ENCODE results near the gene SLC19A1.
"Not testable (repeated sequence)": the region's sequence is repeated elsewhere in the genome, so short reads cannot be mapped to it uniquely, and the experiment has no call there.

SLC19A1 gene

GRCh38 chr21:45503226-45503625 lies 39.0 kb downstream of the SLC19A1 start:
- DNase-seq, result not testable (repeated sequence)

DNA sequence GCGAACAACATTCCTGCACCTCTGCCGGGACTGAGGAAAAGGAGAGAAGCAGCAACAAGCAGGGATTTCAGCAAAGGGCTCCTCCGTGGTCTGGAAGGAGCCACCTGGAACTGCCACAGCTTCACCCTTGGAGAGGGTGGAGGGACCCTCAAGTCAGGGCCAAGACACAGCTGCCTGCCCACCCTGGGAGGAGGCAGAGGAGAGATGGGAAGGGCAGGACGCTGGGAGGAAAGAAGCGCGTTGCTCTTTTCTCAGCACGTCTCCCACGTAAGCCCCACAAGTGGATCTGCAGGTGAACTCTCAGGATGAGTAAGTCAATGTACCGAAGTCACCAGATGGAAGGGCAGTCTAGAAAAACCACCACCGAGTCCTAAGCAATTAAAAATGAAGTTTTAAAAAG lies 39.6 kb downstream of the SLC19A1 start:
- no peak for DNase-seq

GRCh38 chr21:45502006-45502345 lies 40.3 kb downstream of the SLC19A1 start:
- DNase-seq, result no peak

DNA sequence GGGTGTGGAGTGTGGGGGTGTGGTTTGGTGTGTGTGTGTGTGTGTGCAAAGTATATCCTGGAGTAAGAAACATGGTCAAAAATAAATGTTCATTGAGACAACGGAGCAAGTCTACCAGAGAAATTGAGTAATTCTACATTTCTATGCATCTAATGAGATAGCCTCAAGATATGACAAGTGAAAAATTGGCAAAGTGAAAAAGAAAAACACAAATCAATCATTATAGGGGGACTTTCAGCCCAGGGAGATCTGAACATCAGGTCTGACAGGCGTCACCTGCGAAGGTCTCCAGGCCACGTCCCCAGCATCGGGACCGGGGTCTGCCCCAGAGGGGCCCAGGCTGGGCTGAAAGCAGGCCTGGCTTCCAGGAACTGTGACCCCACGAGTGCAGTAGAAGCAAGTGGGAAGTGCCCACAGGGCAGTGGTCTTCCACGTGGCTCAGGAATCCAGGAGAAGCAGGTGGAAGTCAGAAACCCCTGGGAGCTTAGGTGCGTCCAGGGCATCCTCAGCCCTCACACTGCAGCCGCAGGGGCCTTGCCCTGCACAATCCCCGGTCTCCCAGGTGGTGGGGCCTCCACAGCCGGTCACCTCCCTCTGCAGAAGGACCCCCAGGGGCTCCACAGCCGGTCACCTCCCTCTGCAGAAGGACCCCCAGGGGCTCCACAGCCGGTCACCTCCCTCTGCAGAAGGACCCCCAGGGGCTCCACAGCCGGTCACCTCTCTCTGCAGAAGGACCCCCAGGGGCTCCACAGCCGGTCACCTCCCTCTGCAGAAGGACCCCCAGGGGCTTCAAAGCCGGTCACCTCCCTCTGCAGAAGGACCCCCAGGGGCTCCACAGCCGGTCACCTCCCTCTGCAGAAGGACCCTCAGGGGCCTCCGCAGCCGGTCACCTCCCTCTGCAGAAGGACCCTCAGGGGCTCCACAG lies 40.9 kb downstream of the SLC19A1 start:
- DNase-seq, result not testable (repeated sequence)

GRCh38 chr21:45499970-45500577 lies 42.2 kb downstream of the SLC19A1 start:
- DNase-seq, result no peak

DNA sequence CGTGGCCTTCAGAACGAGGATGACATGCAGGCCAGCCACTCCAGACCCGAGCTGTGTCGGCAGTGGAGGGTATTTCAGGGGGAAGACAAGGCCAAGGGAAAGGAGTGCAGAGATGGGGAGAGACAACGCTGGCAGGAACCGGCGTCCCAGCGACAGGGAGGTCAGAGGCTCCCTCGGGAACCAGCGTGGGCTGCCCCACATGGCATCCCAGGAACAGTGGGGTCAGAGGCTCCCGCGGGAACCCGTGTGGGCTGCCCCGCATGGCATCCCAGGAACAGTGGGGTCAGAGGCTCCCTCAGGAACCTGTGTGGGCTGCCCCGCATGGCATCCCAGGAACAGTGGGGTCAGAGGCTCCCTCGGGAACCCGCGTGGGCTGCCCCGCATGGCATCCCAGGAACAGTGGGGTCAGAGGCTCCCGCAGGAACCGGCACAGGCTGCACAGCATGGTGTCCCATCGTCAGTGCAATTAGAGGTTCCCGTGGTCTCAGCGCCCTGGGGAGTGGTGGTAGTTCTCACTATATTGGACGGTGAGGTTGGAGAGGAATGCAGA lies 43.0 kb downstream of the SLC19A1 start:
- DNase-seq, result no peak

- DNase-seq, result no peak
Measured at GRCh38 chr21:45498646-45499000, 43.6 kb downstream of the SLC19A1 start.

- DNase-seq, result no peak
Measured at GRCh38 chr21:45497846-45498645, 44.2 kb downstream of the SLC19A1 start.

- no peak for DNase-seq
Measured at GRCh38 chr21:45496968-45497845, 45.0 kb downstream of the SLC19A1 start.

GRCh38 chr21:45496151-45496967 lies 45.9 kb downstream of the SLC19A1 start:
- DNase-seq, result no peak

DNA sequence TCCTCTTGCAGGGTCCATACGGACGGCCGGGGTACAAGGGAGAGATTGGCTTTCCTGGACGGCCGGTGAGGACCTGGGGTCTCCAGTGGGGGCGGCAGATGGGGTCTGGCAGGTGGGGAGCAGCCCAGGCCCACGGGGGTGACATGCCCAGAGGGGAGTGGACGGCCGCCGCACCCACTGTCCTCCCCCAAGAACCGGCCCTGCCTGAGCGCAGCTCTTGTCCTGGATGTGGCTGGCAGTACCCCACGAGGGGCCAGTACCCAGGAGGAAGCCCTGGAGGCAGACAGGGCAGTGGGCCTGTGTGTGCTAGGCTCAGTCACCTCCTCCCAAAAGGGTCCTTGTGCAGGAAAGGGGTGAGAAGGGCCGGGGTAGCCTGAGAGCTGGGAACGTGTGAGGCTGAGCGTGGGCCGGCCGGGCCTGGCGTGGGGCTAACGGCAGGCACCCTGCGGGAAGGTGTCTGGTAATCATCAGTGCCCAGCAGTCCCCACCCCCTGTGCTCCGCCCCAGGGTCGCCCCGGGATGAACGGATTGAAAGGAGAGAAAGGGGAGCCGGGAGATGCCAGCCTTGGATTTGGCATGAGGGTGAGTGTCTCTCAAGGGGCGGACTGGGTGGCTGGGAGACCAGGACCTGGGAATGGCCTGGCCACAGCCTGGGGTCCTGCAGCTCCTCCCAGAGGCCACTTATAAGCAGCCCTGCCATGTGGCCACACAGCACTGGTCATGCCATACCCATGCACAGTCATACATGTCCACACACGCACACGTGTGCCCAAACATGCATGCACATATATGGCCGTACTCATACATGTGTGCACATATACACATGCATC lies 47.2 kb downstream of the SLC19A1 start:
- no peak for DNase-seq

DNA sequence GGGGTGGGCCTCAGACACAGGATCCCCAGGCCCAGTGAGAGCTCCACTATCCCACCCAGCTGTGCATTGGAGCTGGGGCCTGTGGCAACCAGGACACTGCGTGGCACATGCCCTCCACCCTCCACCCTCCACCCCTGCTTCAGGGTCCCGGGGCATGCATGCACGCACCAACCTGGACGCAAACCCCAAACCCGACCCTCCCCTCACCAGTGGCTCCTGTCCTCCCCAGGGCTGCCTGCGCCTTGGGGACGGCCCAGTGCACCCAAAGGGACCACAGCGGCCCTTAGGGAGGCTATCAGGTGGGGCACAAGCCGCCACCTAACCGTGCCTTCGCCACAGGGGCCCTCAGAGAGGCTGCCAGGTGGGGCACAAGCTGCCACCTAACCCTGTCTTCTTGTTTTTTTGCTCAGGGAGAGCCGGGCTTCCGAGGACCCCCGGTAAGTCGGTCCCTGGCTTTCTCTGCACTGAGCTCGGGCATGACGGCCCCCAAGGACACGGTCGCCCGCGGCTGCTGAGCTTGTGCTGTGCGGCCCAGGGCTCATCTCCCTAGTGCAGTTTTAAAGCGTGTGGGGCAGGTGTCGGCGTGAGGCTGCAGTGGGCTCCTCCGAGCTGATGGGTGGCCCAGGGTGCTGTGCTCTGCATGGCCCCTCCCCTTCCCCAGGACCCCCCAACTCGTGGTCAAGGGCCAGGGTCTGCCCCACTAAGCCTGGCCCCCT lies 47.9 kb downstream of the SLC19A1 start:
- no peak for DNase-seq

- no peak for DNase-seq
Measured at GRCh38 chr21:45493401-45494001, 48.7 kb downstream of the SLC19A1 start.

- no peak for DNase-seq
Measured at GRCh38 chr21:45492765-45493164, 49.5 kb downstream of the SLC19A1 start.

DNA sequence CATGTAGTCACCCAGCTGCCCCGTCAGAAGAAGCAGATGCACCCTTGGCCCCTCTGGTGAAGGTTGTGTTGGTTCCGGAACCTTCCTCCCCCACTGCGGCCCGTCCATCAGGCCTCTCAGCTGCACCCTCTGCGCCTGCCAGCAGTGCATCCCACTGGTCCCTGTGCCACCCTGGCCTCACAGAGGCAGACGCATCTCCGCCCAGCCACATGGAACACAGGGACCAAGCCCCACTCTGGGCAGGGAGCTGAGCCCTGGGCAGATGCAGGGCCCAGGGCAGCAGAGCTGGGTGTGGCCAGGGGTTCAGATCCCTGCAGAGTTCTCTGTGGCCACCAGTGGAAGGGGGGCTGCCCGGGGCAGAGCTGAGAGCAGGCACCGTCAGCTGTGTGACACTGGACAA lies 50.6 kb downstream of the SLC19A1 start:
- DNase-seq, result no peak

DNA sequence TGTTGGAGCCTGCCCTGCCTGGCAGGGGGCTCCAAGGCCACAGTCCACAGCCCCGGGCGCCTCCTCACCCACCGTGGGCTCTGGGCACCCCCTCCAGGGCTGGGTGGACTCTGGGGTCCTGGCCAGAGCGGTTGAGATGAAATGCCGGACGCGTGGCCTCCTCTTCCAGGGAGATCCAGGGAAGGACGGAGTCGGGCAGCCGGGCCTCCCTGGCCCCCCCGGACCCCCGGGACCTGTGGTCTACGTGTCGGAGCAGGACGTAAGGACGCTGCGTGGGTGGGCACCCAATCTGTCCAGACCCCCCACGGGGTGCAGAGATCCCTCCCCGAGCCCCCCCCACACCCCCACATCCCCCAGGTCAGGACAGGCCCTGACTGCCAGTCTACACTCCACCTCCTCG lies 51.2 kb downstream of the SLC19A1 start:
- no peak for DNase-seq

DNA sequence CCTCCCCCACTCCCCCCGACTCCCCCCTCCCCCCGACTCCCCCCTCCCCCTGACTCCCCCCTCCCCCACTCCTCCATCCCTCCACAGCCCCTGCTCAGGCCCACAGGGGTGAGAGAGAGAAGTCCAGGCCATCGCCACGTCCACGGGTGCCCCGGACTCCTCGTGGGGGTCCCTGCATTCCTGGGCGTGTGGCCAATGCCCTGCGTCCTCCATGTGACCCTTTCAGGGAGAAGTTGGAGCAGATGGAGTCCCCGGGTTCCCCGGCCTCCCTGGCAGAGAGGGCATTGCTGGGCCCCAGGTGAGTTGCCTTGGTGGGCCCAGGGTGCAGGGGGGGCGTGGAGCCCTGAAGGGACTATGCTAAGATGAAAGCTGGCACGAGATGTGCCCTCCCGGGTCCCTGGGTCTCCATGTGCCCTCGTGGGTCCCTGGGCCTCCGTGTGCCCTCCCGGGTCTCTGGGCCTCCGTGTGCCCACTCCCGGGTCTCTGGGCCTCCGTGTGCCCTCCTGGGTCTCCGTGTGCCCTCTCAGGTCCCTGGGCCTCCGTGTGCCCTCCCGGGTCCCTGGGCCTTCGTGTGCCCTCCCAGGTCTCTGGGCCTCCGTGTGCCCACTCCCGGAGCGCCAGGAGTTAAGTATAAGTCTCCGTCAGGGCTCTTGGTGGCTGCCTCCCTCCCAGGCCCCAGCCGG lies 52.0 kb downstream of the SLC19A1 start:
- no peak for DNase-seq

DNA sequence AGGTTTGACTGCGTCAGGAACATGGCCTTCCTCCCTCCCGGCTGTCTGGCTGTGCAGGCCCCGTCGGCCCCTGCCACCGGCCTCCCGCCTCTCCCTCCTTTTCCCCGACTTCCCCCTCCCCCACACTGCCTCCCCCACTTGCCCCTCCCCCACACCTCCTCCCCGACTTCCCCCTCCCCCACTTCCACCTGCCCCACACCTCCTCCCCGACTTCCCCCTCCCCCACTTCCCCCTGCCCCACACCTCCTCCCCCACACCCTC lies 52.6 kb downstream of the SLC19A1 start:
- DNase-seq, result no peak
